Esophagus squamous epithelium (tissue), 4 donors: ENCODE results near the gene STEAP1B.

Experiments used
- POLR2A ChIP-seq, 4 donors: fragments of 450-650 bp; IDR thresholded peaks; one replicate each; pipeline ENCODE4 v1.6.1; 2017; ENCODE audit warnings: antibody characterized with exemption in 4 of 4, mild to moderate bottlenecking in 4 of 4, moderate library complexity in 3 of 4
- TF ChIP-seq, protein P1 (sequence below), 6 experiments: fragments of 450-650 bp in 4 of 6; fragments of 200-600 bp in 2 of 6; sonication (generic) in 2 of 6; IDR thresholded peaks; one replicate each; pipeline ENCODE4 v1.5.1; 2016 to 2019; ENCODE audit warnings: antibody characterized with exemption in 6 of 6, mild to moderate bottlenecking in 4 of 6, moderate library complexity in 4 of 6

DNA sequence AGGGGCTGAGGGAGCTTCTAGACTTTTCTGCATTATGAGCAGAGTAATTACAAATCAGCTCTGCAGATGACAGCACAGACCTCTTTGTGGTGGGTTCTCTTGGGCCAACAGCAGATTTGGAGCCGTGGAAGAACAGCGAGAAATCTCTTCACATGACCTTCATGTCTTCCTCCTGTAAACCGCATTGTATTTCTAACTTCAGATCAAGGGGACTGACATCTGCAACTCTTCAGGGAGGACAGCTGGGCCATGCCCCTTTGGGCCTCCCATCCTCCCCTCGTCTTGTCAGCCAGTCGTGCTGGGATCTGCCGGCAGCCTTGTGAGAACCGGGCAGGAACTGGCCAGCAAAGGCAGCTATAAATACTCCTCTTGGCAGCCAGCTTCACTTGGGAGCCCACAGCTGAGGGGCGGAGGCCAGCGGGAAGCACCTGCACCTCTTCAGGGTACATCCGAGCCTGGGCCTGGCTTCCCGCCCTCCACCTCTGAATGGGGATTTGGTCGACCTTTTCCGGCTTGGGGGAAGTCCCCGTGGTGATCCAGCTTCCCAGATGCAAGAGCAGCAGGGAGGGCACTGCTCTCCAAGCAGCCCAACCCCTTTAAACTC is 54.7 kb downstream of the STEAP1B start:
- TF ChIP-seq, protein P1, sequence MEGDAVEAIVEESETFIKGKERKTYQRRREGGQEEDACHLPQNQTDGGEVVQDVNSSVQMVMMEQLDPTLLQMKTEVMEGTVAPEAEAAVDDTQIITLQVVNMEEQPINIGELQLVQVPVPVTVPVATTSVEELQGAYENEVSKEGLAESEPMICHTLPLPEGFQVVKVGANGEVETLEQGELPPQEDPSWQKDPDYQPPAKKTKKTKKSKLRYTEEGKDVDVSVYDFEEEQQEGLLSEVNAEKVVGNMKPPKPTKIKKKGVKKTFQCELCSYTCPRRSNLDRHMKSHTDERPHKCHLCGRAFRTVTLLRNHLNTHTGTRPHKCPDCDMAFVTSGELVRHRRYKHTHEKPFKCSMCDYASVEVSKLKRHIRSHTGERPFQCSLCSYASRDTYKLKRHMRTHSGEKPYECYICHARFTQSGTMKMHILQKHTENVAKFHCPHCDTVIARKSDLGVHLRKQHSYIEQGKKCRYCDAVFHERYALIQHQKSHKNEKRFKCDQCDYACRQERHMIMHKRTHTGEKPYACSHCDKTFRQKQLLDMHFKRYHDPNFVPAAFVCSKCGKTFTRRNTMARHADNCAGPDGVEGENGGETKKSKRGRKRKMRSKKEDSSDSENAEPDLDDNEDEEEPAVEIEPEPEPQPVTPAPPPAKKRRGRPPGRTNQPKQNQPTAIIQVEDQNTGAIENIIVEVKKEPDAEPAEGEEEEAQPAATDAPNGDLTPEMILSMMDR (IDR thresholded peaks at IDR 0.05) = no peak
- no peak for TF ChIP-seq POLR2A (IDR thresholded peaks at IDR 0.05)
